GM12865 (cell line): ENCODE data around the gene SLC22A17.
A peak's percentile ranks its signal among the peaks of the same experiment; 100 is the strongest.

Source experiments
- DNase-seq: peaks from one replicate; pipeline ENCODE4 v3.0.0; 2010; ENCODE audit warnings: low read depth
- H3K4me3 ChIP-seq: 2 replicates; pipeline ENCODE4 v1.5.1; 2011; ENCODE audit warnings: mild to moderate bottlenecking, low read depth, low read length, control low read depth
- CTCF ChIP-seq: IDR thresholded peaks from 2 replicates; pipeline ENCODE4 v1.5.1; 2011; ENCODE audit warnings: low read length, control low read depth, low read depth, inconsistent platforms; ENCODE audit not compliant: insufficient read depth; ENCODE audit errors: missing control alignments

SLC22A17 gene

GRCh38 chr14:23361320-23361719 is 8.6 kb upstream of the SLC22A17 start:
- no peak for TF ChIP-seq CTCF
- no peak overlapping the region for H3K4me3 ChIP-seq
- peak; percentile 16 for DNase-seq

GRCh38 chr14:23360496-23360895 is 7.8 kb upstream of the SLC22A17 start:
- no peak for DNase-seq
- H3K4me3 ChIP-seq = no peak overlapping the region
- no peak for TF ChIP-seq CTCF

GRCh38 chr14:23359722-23360447 is 7.2 kb upstream of the SLC22A17 start:
- TF ChIP-seq CTCF = no peak
- H3K4me3 ChIP-seq = no peak overlapping the region
- DNase-seq = no peak

GRCh38 chr14:23359167-23359626 is 6.5 kb upstream of the SLC22A17 start:
- TF ChIP-seq CTCF = no peak
- H3K4me3 ChIP-seq = no peak overlapping the region
- no peak for DNase-seq

GRCh38 chr14:23358553-23359166 is 6.0 kb upstream of the SLC22A17 start:
- no peak overlapping the region for H3K4me3 ChIP-seq
- no peak for TF ChIP-seq CTCF
- DNase-seq = no peak

- H3K4me3 ChIP-seq = no peak overlapping the region
- TF ChIP-seq CTCF = no peak
- DNase-seq = no peak
Observed at GRCh38 chr14:23358042-23358441, 5.4 kb upstream of the SLC22A17 start.
